GM13976 (cell line): ENCODE results near the gene MYH7.

ENCODE experiments used
- DNase-seq: peaks from one replicate; pipeline ENCODE4 v3.0.0; 2012; ENCODE audit warnings: low spot score
- in situ Hi-C: fragments of 300-500 bp; cut with MboI; formaldehyde crosslinking; loops from one replicate; pipeline ENCODE4 v1.12.0; 2022; ENCODE audit warnings: low sequenced_read_pairs, mixed read lengths, inconsistent platforms; ENCODE audit not compliant: unreplicated experiment
- TF ChIP-seq, protein P1 (sequence below): IDR thresholded peaks from 2 replicates; pipeline ENCODE4 v1.5.1; 2012; ENCODE audit warnings: borderline replicate concordance, mild to moderate bottlenecking; ENCODE audit not compliant: insufficient read depth; ENCODE audit errors: extremely low read depth, missing control alignments, control extremely low read depth

Gene MYH7

GRCh38 chr14:23376482-23377197 lies 58.8 kb downstream of the MYH7 start, which contains the start of gene CMTM5:
CMTM5 (plus strand) TSS chr14:23377046; CDS start chr14:23377252, 206 bp downstream.
- DNase-seq: no peak
- TF ChIP-seq, protein P1, sequence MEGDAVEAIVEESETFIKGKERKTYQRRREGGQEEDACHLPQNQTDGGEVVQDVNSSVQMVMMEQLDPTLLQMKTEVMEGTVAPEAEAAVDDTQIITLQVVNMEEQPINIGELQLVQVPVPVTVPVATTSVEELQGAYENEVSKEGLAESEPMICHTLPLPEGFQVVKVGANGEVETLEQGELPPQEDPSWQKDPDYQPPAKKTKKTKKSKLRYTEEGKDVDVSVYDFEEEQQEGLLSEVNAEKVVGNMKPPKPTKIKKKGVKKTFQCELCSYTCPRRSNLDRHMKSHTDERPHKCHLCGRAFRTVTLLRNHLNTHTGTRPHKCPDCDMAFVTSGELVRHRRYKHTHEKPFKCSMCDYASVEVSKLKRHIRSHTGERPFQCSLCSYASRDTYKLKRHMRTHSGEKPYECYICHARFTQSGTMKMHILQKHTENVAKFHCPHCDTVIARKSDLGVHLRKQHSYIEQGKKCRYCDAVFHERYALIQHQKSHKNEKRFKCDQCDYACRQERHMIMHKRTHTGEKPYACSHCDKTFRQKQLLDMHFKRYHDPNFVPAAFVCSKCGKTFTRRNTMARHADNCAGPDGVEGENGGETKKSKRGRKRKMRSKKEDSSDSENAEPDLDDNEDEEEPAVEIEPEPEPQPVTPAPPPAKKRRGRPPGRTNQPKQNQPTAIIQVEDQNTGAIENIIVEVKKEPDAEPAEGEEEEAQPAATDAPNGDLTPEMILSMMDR: no peak
- in situ Hi-C loops: no loop called here

- TF ChIP-seq, protein P1: no peak
- DNase-seq: no peak
- in situ Hi-C loops: no loop called here
Observed at GRCh38 chr14:23375527-23376251, 59.8 kb downstream of the MYH7 start.

- TF ChIP-seq, protein P1: no peak
- DNase-seq: no peak
- in situ Hi-C loops: no loop called here
Observed at GRCh38 chr14:23373041-23373440, 62.4 kb downstream of the MYH7 start.

GRCh38 chr14:23372509-23372908 lies 63.0 kb downstream of the MYH7 start, which contains the start of gene IL25:
IL25 (plus strand) TSS chr14:23372809.
- in situ Hi-C loops: no loop called here
- TF ChIP-seq, protein P1: no peak

DNA sequence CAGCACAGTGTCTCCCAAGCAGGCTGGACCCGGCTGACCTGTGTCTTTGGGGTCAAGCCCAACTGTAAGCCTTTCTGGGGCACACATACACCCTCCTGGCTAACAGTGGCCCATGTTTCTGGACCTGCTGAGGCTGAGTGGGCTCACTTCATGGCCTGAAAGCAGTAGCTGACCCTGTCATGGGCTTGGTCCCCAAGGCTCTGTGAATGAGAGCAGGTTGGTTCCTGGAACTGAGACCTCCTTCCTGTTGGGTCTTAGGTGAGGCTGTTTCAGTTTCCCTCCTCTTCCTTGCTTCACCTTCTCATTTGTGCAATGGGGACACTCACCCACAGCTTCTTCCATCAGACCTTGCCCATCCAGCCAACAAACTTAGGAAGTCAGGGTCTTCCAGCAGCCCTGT lies 63.6 kb downstream of the MYH7 start:
- no peak for DNase-seq
- TF ChIP-seq, protein P1: no peak
- in situ Hi-C loops: no loop called here

More at GRCh38 chr14:23372509-23372908, 63.0 kb downstream of the MYH7 start, which contains the start of gene IL25:
- DNase-seq: no peak

DNA sequence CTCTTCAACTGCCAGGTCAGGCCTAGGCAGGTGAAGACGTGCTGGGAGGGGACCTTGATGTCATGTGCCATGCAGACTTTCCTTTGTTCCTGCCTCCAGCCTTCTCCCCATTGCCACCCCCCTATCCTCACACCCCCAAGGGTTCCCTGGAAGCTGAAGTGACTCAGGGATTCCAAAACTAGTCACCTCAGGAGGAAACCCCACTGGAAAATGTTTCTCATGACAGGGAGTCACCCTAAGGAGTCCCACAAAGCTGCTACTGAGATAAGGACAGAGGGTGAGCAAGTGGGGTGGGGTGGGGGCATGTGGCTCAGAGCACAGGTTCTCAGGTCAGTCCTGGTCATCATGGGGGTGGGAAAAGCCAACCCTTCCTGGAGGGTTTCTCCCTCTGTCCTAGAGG lies 65.2 kb downstream of the MYH7 start:
- in situ Hi-C loops: no loop called here
- TF ChIP-seq, protein P1: no peak

More for the DNA sequence above, 65.2 kb downstream of the MYH7 start:
- no peak for DNase-seq
